Kidney epithelial cell (primary cell): ENCODE results near the gene GAS6. TPM values are rescaled to one million over a fixed set of nuclear protein-coding genes. Genes with fewer than 3 reads are reported as not detected.

Experiments
- DNase-seq: peaks from one replicate; pipeline ENCODE4 v3.0.0-alpha.2; 2010; ENCODE audit warnings: low read depth
- H3K27me3 ChIP-seq: 2 replicates; pipeline ENCODE4 v1.6.0; 2011; ENCODE audit warnings: low read length; ENCODE audit not compliant: control insufficient read depth, insufficient read depth
- H3K36me3 ChIP-seq: 2 replicates; pipeline ENCODE4 v1.5.1; 2011; ENCODE audit warnings: low read length; ENCODE audit not compliant: control insufficient read depth, insufficient read depth
- H3K4me3 ChIP-seq: 2 replicates; pipeline ENCODE4 v1.5.1; 2011; ENCODE audit warnings: low read depth, mild to moderate bottlenecking, control low read depth, low read length
- CTCF ChIP-seq: IDR thresholded peaks from 2 replicates; pipeline ENCODE4 v1.5.1; 2011; ENCODE audit warnings: mild to moderate bottlenecking, moderate library complexity, low read length, control low read depth, inconsistent platforms; ENCODE audit not compliant: insufficient read depth, poor library complexity, severe bottlenecking
- total RNA-seq: library from RNA; depleted of rRNA; stranded (reverse); fragments of >200 nt; gene quantifications from 2 replicates; pipeline ENCODE4 v1.2.3, GENCODE V29; 2015

The GAS6 gene
- total RNA-seq, 1 donor from 2014 or later = 99.6 TPM

GRCh38 chr13:113822956-113823744 lies 40.7 kb downstream of the GAS6 start:
- TF ChIP-seq CTCF = no peak
- DNase-seq = no peak
- H3K36me3 ChIP-seq = no peaks in the 10 kb centered on the region

GRCh38 chr13:113822266-113822665 lies 41.6 kb downstream of the GAS6 start:
- no peak for DNase-seq
- Histone ChIP-seq H3K36me3 (no peaks in the 10 kb centered on the region), H3K27me3 (no peaks in the 10 kb centered on the region), H3K4me3 (no peak overlapping the region)
- TF ChIP-seq CTCF = no peak

More at GRCh38 chr13:113822956-113823744, 40.7 kb downstream of the GAS6 start:
- Histone ChIP-seq H3K27me3 (no peaks in the 10 kb centered on the region), H3K4me3 (no peak overlapping the region)

GRCh38 chr13:113821847-113822246 lies 42.0 kb downstream of the GAS6 start:
- Histone ChIP-seq H3K4me3 (no peak overlapping the region), H3K36me3 (no peaks in the 10 kb centered on the region), H3K27me3 (no peaks in the 10 kb centered on the region)
- DNase-seq = no peak
- no peak for TF ChIP-seq CTCF

GRCh38 chr13:113820813-113821651 lies 42.8 kb downstream of the GAS6 start:
- TF ChIP-seq CTCF = no peak
- Histone ChIP-seq H3K27me3 (no peaks in the 10 kb centered on the region), H3K36me3 (no peaks in the 10 kb centered on the region), H3K4me3 (no peak overlapping the region)
- peak; percentile 82 for DNase-seq

- Histone ChIP-seq H3K4me3 (no peak overlapping the region), H3K27me3 (no peaks in the 10 kb centered on the region), H3K36me3 (no peaks in the 10 kb centered on the region)
- no peak for DNase-seq
- TF ChIP-seq CTCF = no peak
Measured at GRCh38 chr13:113819731-113820715, 43.9 kb downstream of the GAS6 start.
